GM12873 (cell line): ENCODE results near the gene ADGRV1.

ENCODE experiments used
- TF ChIP-seq, protein P1 (sequence below): IDR thresholded peaks from 2 replicates; pipeline ENCODE4 v1.5.1; 2012; ENCODE audit warnings: low read depth, mild to moderate bottlenecking, moderate library complexity, low read length, control low read depth; ENCODE audit not compliant: insufficient read depth; ENCODE audit errors: missing control alignments

The ADGRV1 gene

DNA sequence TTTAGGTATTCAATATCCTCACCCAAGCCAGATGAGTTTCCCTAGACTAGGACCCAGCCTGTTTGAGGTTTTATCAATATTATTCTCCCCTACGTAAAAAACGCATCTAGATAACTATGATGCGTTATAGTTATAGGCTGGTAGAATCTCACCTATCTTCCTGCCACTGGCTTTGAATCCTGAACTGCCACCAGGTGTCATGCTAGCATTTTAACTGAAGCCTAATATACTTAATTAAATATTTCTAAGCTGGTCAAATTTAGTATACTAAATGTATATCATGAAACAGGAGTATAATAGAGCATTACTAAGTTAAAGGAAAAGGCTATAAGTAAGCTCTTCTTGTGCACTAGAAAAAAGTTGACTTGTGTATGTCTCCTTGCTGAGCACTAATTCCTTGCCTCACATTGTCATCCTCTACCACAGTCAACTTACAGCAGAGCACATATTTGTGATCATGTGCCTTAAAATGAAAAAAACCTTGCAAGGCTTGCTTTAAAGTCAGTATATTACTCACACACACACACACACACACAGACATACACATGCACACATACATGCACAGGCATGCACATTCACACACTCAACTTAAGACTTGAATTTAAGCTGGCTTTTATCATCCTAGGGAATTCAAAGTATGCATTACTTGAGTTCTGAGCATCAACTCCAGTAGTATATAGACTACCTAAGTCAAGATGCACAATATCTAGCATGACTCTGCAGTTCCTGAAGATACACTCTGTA lies 303.4 kb downstream of the ADGRV1 start:
- TF ChIP-seq, protein P1, sequence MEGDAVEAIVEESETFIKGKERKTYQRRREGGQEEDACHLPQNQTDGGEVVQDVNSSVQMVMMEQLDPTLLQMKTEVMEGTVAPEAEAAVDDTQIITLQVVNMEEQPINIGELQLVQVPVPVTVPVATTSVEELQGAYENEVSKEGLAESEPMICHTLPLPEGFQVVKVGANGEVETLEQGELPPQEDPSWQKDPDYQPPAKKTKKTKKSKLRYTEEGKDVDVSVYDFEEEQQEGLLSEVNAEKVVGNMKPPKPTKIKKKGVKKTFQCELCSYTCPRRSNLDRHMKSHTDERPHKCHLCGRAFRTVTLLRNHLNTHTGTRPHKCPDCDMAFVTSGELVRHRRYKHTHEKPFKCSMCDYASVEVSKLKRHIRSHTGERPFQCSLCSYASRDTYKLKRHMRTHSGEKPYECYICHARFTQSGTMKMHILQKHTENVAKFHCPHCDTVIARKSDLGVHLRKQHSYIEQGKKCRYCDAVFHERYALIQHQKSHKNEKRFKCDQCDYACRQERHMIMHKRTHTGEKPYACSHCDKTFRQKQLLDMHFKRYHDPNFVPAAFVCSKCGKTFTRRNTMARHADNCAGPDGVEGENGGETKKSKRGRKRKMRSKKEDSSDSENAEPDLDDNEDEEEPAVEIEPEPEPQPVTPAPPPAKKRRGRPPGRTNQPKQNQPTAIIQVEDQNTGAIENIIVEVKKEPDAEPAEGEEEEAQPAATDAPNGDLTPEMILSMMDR, result no peak

DNA sequence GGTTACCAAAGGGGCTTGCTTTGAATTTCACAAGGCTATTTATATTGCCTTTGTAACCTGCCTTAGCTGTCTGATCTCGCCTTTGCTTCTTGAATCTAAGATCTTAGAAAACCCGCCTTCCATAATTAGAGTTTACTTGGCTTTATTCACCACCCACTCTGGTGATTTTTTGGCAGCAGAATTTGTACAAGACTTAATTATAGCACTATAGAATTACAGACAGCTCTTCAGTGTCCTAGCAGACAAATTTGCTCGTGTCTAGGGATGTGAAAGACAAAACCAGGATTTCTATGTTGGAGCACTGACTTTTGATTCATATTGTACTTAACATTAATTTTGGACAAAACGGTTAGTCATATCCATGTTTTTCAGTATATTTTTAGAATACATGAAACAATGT lies 306.6 kb downstream of the ADGRV1 start:
- TF ChIP-seq, protein P1, result no peak

DNA sequence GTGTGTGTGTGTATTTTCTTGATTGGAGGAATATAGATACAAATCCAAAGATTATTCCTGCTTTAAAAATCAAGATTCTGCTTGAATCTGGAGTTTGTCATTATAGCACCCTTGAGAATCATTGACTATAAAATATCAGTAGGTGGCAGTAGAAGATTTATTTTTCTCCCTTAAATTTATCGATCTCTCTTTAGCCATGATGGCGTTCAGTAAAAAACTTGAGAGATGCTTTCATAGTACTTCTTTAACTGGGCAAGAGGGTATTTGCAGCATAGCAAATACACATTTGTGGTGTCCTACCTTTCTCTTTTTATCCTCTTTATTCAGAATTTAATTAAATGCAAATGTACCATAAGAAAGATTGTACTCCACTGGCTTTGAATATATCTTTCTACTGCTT lies 307.7 kb downstream of the ADGRV1 start:
- TF ChIP-seq, protein P1, result no peak

DNA sequence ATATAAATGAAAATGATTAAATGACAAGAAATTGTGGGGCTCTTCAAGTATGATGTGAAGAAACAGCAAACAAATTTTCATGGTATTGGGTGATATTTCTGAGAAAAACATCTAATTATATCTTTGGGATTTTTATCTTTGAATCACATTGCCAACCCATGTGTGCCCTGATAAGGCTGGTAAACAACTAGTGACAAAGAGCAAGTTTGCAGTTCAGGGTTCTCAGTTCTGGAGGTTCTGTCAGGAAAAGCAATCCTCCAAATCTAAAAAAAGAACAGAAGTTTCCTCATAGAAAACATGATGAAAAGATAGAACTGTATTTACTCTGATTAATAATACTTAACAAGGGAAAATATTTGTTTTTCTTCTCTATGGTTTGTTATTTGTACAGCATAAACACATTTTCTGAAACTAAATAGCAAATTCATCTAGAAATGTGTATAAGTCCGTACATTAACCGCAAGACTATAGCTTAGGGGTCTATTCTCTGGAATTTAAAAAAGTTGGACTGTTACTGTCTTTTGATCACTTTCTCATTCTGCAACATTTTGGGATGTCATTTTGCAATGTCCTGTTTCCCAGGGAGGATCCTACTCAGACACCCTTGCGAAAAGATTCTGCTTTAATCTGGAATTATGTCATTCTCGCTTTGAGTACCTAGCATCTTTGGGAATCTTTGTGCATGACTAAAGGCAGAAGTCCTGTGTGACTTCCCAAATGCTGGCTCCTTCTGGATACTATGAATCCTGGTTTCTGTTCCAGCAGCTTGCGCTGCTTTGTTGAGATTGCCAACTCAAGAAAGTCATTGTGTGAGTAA lies 308.5 kb downstream of the ADGRV1 start:
- TF ChIP-seq, protein P1, result no peak

DNA sequence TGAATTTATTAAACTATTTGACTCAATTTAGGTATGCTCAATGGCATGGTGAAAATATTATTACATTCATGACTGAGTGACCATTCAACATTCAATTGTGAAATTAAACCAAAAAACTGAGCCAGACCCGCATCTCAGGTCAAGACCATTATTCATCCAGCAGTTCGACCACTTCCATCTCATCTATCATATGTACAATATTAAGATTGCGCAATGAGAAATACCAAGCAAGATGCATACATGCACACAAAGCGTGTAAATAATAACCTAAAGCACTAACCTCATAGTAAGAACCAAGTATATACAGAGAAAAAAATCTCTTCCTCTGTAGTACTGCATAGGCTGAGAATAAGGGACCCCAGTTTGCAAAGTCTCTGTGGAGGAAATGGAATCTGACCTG lies 310.2 kb downstream of the ADGRV1 start:
- TF ChIP-seq, protein P1, result no peak

DNA sequence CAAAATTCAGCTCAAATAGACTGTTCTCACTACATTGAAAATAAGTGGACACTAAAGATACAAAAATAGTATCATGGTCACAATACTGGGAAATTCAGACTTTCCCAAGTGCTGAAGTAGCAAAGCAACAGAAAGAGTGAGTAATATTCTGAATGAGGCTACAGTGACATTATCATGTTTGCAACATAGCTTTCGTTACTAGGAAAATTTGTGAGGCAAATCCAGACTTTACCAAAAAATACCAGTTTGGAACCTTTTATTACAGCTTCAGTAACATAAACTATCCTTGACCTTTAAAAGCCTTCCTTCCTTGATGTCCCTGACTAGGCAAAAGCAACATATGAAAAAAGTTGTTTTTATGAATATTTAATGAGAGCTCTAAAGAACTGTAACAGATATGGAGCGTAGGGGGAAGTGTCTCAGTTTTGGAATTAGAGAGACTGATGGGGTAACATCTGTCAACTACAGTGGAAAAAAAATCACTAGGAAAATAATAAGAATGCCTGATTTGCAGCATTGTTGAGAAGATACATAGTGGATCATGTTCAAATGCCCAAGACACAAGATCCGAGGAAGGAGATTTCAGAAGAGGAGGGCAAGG lies 312.9 kb downstream of the ADGRV1 start:
- TF ChIP-seq, protein P1, result no peak

DNA sequence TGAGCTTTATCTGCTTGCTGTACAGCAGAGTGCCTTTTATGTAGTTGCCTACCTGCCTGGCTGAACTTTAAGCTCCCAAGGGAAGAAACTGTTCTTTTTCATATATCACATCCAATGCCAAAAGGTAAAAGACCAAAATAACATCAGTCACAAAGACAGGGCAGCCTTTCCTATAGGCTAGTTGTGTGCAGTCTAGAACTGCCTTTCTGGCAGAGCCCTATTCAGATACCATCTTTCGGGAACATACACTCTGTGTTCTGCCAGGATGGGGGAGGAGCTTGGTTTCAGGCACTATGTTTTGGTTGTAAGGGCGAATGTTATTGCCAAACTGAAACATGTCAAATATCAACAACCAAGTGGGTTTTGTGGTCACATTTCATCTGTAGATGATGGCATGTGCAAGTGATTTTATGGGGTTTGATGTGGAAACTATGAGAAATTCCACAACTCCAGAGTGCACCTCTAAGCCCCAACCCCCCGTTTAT lies 314.5 kb downstream of the ADGRV1 start:
- TF ChIP-seq, protein P1, result no peak
